ENCODE data around the gene SALL1.

SALL1 gene

GRCh38 chr16:51163366-51163765, 12.3 kb upstream of the SALL1 start:
- H3K79me1 ChIP-seq (ENCODE audit: low read length) = peaks cover 6% of the 10 kb centered on the region
- H3K14ac ChIP-seq (ENCODE audit: low read length) = no peak overlapping the region
- H4K91ac ChIP-seq (ENCODE audit: low read depth, low read length) = peak overlapping the region; percentile 7
- H3K18ac ChIP-seq (ENCODE audit: low read length) = no peak overlapping the region
- no peaks in the 10 kb centered on the region for H3K79me2 ChIP-seq (ENCODE audit: control insufficient read depth, insufficient read depth, low read length, poor library complexity)
- no peak overlapping the region for H4K8ac ChIP-seq (ENCODE audit: low read depth, low read length)
- H3K23ac ChIP-seq (ENCODE audit: low read length) = no peak overlapping the region
- H2BK12ac ChIP-seq (ENCODE audit: low read length) = no peak overlapping the region
- H3K9ac ChIP-seq (ENCODE audit: low read length) = no peak overlapping the region
- no peaks in the 10 kb centered on the region for H3K36me3 ChIP-seq (ENCODE audit: control insufficient read depth in 1 of 2, insufficient read depth in 2 of 2, low read length in 2 of 2)
- H3K27ac ChIP-seq (ENCODE audit: low read depth, low read length) = no peak overlapping the region
- H2BK5ac ChIP-seq (ENCODE audit: low read depth, low read length, poor library complexity) = no peak overlapping the region
- H3K4me2 ChIP-seq (ENCODE audit: low read length) = no peak overlapping the region
- no peak overlapping the region for H3K4me3 ChIP-seq (ENCODE audit: low read depth, low read length)
- no peaks in the 10 kb centered on the region for H3K9me3 ChIP-seq (ENCODE audit: insufficient read depth, low read depth, low read length)
- WGBS (ENCODE audit: extremely low coverage, insufficient coverage, insufficient read length) = no CpG with 5 or more reads among the region's 2 CpGs
- H3K27me3 ChIP-seq (ENCODE audit: insufficient read depth, low read length) = no peaks in the 10 kb centered on the region
- DNase-seq = no peak
- H2AK5ac ChIP-seq (ENCODE audit: low read length) = no peak overlapping the region
- H3K4me1 ChIP-seq (ENCODE audit: control insufficient read depth in 1 of 2, insufficient read depth in 2 of 2, low read length in 2 of 2) = peaks cover 25 to 31% of the 10 kb centered on the region in 2 experiments
- no peak overlapping the region for H3K4ac ChIP-seq (ENCODE audit: low read depth, low read length)
- H2BK120ac ChIP-seq (ENCODE audit: insufficient read depth, low read length, poor library complexity) = no peak overlapping the region
- no peak overlapping the region for H4K12ac ChIP-seq (ENCODE audit: low read depth, low read length)
- no peak overlapping the region for H2AFZ ChIP-seq (ENCODE audit: insufficient read depth, low read length, poor library complexity)

GRCh38 chr16:51161440-51162195, 10.5 kb upstream of the SALL1 start:
- no peak overlapping the region for H3K27ac ChIP-seq (ENCODE audit: low read depth, low read length)
- H2AK5ac ChIP-seq (ENCODE audit: low read length) = no peak overlapping the region
- H2BK5ac ChIP-seq (ENCODE audit: low read depth, low read length, poor library complexity) = peak overlapping the region; percentile 9
- no peak overlapping the region for H2BK12ac ChIP-seq (ENCODE audit: low read length)
- no peak overlapping the region for H3K4me3 ChIP-seq (ENCODE audit: low read depth, low read length)
- no peak overlapping the region for H3K9ac ChIP-seq (ENCODE audit: low read length)
- no peak overlapping the region for H3K18ac ChIP-seq (ENCODE audit: low read length)
- H3K23ac ChIP-seq (ENCODE audit: low read length) = no peak overlapping the region
- H3K79me1 ChIP-seq (ENCODE audit: low read length) = peaks cover 2% of the 10 kb centered on the region
- H3K4me2 ChIP-seq (ENCODE audit: low read length) = no peak overlapping the region
- no peak for DNase-seq
- no peaks in the 10 kb centered on the region for H3K79me2 ChIP-seq (ENCODE audit: control insufficient read depth, insufficient read depth, low read length, poor library complexity)
- peaks cover 13 to 23% of the 10 kb centered on the region in 2 experiments for H3K4me1 ChIP-seq (ENCODE audit: control insufficient read depth in 1 of 2, insufficient read depth in 2 of 2, low read length in 2 of 2)
- no peak overlapping the region for H4K12ac ChIP-seq (ENCODE audit: low read depth, low read length)
- WGBS (ENCODE audit: extremely low coverage, insufficient coverage, insufficient read length) = no CpG with 5 or more reads among the region's 2 CpGs
- H3K4ac ChIP-seq (ENCODE audit: low read depth, low read length) = no peak overlapping the region
- no peak overlapping the region for H3K14ac ChIP-seq (ENCODE audit: low read length)
- peaks cover 10% of the 10 kb centered on the region for H3K27me3 ChIP-seq (ENCODE audit: insufficient read depth, low read length)
- no peak overlapping the region for H2AFZ ChIP-seq (ENCODE audit: insufficient read depth, low read length, poor library complexity)
- H3K9me3 ChIP-seq (ENCODE audit: insufficient read depth, low read depth, low read length) = no peaks in the 10 kb centered on the region
- H4K91ac ChIP-seq (ENCODE audit: low read depth, low read length) = no peak overlapping the region
- no peak overlapping the region for H4K8ac ChIP-seq (ENCODE audit: low read depth, low read length)
- no peaks in the 10 kb centered on the region for H3K36me3 ChIP-seq (ENCODE audit: control insufficient read depth in 1 of 2, insufficient read depth in 2 of 2, low read length in 2 of 2)
- no peak overlapping the region for H2BK120ac ChIP-seq (ENCODE audit: insufficient read depth, low read length, poor library complexity)

GRCh38 chr16:51159865-51160264, 8.8 kb upstream of the SALL1 start:
- no peak overlapping the region for H3K4me3 ChIP-seq (ENCODE audit: low read depth, low read length)
- no peak overlapping the region for H2BK5ac ChIP-seq (ENCODE audit: low read depth, low read length, poor library complexity)
- H2AFZ ChIP-seq (ENCODE audit: insufficient read depth, low read length, poor library complexity) = no peak overlapping the region
- H3K4me2 ChIP-seq (ENCODE audit: low read length) = no peak overlapping the region
- no peak overlapping the region for H2BK120ac ChIP-seq (ENCODE audit: insufficient read depth, low read length, poor library complexity)
- peaks cover 26% of the 10 kb centered on the region for H3K27me3 ChIP-seq (ENCODE audit: insufficient read depth, low read length)
- H2BK12ac ChIP-seq (ENCODE audit: low read length) = no peak overlapping the region
- no peak for DNase-seq
- no peaks in the 10 kb centered on the region for H3K9me3 ChIP-seq (ENCODE audit: insufficient read depth, low read depth, low read length)
- H3K79me2 ChIP-seq (ENCODE audit: control insufficient read depth, insufficient read depth, low read length, poor library complexity) = no peaks in the 10 kb centered on the region
- H3K23ac ChIP-seq (ENCODE audit: low read length) = no peak overlapping the region
- H3K14ac ChIP-seq (ENCODE audit: low read length) = no peak overlapping the region
- no peak overlapping the region for H4K8ac ChIP-seq (ENCODE audit: low read depth, low read length)
- peaks cover 2% of the 10 kb centered on the region for H3K79me1 ChIP-seq (ENCODE audit: low read length)
- H4K91ac ChIP-seq (ENCODE audit: low read depth, low read length) = no peak overlapping the region
- no peak overlapping the region for H3K4ac ChIP-seq (ENCODE audit: low read depth, low read length)
- no peak overlapping the region for H2AK5ac ChIP-seq (ENCODE audit: low read length)
- no peaks in the 10 kb centered on the region for H3K36me3 ChIP-seq (ENCODE audit: control insufficient read depth in 1 of 2, insufficient read depth in 2 of 2, low read length in 2 of 2)
- no CpG with 5 or more reads among the region's 6 CpGs for WGBS (ENCODE audit: extremely low coverage, insufficient coverage, insufficient read length)
- no peak overlapping the region for H4K12ac ChIP-seq (ENCODE audit: low read depth, low read length)
- no peak overlapping the region for H3K27ac ChIP-seq (ENCODE audit: low read depth, low read length)
- no peak overlapping the region for H3K9ac ChIP-seq (ENCODE audit: low read length)
- peaks cover 14 to 20% of the 10 kb centered on the region in 2 experiments for H3K4me1 ChIP-seq (ENCODE audit: control insufficient read depth in 1 of 2, insufficient read depth in 2 of 2, low read length in 2 of 2)
- no peak overlapping the region for H3K18ac ChIP-seq (ENCODE audit: low read length)

GRCh38 chr16:51159296-51159695, 8.2 kb upstream of the SALL1 start:
- Histone ChIP-seq H3K23ac (ENCODE audit: low read length) (no peak overlapping the region), H2AK5ac (ENCODE audit: low read length) (no peak overlapping the region), H3K9ac (ENCODE audit: low read length) (no peak overlapping the region), H4K8ac (ENCODE audit: low read depth, low read length) (no peak overlapping the region), H2BK5ac (ENCODE audit: low read depth, low read length, poor library complexity) (no peak overlapping the region), H3K36me3 (ENCODE audit: control insufficient read depth in 1 of 2, insufficient read depth in 2 of 2, low read length in 2 of 2) (no peaks in the 10 kb centered on the region), H3K9me3 (ENCODE audit: insufficient read depth, low read depth, low read length) (no peaks in the 10 kb centered on the region), H3K4me1 (ENCODE audit: control insufficient read depth in 1 of 2, insufficient read depth in 2 of 2, low read length in 2 of 2) (peaks cover 12 to 18% of the 10 kb centered on the region in 2 experiments), H3K79me2 (ENCODE audit: control insufficient read depth, insufficient read depth, low read length, poor library complexity) (no peaks in the 10 kb centered on the region), H3K79me1 (ENCODE audit: low read length) (no peaks in the 10 kb centered on the region), H3K27ac (ENCODE audit: low read depth, low read length) (no peak overlapping the region), H2AFZ (ENCODE audit: insufficient read depth, low read length, poor library complexity) (no peak overlapping the region), H3K4me2 (ENCODE audit: low read length) (no peak overlapping the region), H3K4ac (ENCODE audit: low read depth, low read length) (no peak overlapping the region), H3K4me3 (ENCODE audit: low read depth, low read length) (no peak overlapping the region), H2BK120ac (ENCODE audit: insufficient read depth, low read length, poor library complexity) (no peak overlapping the region), H3K14ac (ENCODE audit: low read length) (no peak overlapping the region), H2BK12ac (ENCODE audit: low read length) (no peak overlapping the region), H4K12ac (ENCODE audit: low read depth, low read length) (no peak overlapping the region), H4K91ac (ENCODE audit: low read depth, low read length) (no peak overlapping the region), H3K18ac (ENCODE audit: low read length) (no peak overlapping the region), H3K27me3 (ENCODE audit: insufficient read depth, low read length) (peaks cover 32% of the 10 kb centered on the region)
- WGBS (ENCODE audit: extremely low coverage, insufficient coverage, insufficient read length) = no CpG with 5 or more reads among the region's 3 CpGs
- no peak for DNase-seq
